ENCODE results near the gene LRP1B.

Gene LRP1B

DNA sequence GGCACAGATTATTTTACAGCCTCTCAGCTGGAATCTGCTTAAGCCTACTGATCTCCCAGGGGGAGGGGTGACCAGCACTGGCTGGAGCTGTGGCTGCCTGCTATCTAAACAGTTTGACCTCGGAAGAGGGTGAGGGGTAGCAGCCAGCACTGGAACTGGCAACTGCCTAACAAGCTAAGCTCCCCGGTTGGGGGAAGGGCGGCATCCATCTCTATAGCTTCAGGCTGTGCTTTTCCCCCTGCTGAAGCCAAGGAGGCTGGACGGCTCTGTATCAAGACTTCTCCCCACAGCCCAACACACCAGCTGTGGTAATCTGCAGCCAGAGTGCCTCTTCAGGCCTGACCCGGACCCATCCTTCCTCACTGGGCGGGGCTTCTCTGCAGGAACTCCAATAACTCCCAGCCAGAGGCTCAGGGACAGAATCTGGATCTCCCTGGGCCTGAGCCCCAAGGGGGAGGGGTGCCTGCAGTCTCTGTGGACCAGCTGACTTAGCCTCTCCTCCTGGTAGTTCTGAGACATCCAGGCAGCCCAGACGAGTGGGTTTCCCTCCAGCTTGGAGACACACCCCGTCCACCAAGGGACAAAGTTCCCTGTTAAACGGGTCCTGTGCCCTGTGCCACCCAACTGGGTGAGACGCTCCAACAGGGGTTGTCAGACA lies 560.2 kb downstream of the LRP1B start:
- H3K4me3 ChIP-seq (ENCODE audit: low read depth in 1 of 2, low read length in 2 of 2): no peak overlapping the region
- no peaks in the 10 kb centered on the region for H3K4me1 ChIP-seq (ENCODE audit: insufficient read depth, low read length)
- no peak overlapping the region for H3K9ac ChIP-seq (ENCODE audit: low read length)
- no peaks in the 10 kb centered on the region for H3K27me3 ChIP-seq (ENCODE audit: control insufficient read depth in 1 of 2, insufficient read depth in 2 of 2, low read length in 2 of 2)
- no peaks in the 10 kb centered on the region for H3K36me3 ChIP-seq (ENCODE audit: insufficient read depth, low read length)
- no peak overlapping the region for H3K27ac ChIP-seq (ENCODE audit: low read depth, low read length)
- no peaks in the 10 kb centered on the region for H3K9me3 ChIP-seq (ENCODE audit: low read length)

DNA sequence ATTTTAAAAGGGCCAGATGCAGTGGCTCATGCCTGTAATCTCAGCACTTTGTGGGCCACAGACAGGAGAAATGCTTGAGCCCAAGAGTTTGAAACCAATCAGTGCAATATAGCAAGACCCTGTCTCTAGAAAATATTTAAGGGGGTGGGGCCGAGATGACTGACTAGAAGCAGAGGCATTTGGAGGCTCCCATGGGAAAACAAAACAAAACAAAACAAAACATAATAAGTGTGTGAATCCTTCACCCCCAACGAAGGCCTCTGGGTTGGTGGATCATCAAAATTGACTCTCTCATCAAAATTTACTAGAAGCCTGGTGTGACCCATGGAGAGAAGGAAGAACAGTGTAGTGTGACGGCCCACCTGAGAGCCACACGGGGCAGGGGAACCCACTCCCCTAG lies 560.9 kb downstream of the LRP1B start:
- no peaks in the 10 kb centered on the region for H3K36me3 ChIP-seq (ENCODE audit: insufficient read depth, low read length)
- H3K9ac ChIP-seq (ENCODE audit: low read length): no peak overlapping the region
- no peak overlapping the region for H3K27ac ChIP-seq (ENCODE audit: low read depth, low read length)
- H3K4me3 ChIP-seq (ENCODE audit: low read depth in 1 of 2, low read length in 2 of 2): no peak overlapping the region
- H3K9me3 ChIP-seq (ENCODE audit: low read length): no peaks in the 10 kb centered on the region
- no peaks in the 10 kb centered on the region for H3K4me1 ChIP-seq (ENCODE audit: insufficient read depth, low read length)
- no peaks in the 10 kb centered on the region for H3K27me3 ChIP-seq (ENCODE audit: control insufficient read depth in 1 of 2, insufficient read depth in 2 of 2, low read length in 2 of 2)

DNA sequence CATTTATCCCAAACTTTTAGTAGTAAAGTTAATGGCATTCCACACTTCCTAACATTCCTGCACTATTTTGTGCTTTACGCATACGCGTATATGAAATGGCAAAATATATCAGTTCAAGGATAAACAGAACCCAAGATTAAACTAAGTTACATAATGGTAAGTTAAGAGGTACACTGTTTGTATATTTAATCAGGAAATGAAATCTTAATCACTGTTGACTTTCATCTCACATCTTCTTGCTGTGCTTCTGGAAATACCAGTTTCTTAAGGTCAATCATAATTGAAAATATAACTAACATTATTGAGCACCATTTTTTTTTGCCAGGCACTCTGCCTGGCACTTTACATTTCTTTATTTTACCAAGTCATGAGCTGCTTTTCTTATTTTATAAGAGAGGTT lies 565.2 kb downstream of the LRP1B start:
- Histone ChIP-seq H3K9ac (ENCODE audit: low read length) (no peak overlapping the region), H3K4me1 (ENCODE audit: insufficient read depth, low read length) (no peaks in the 10 kb centered on the region), H3K27ac (ENCODE audit: low read depth, low read length) (no peak overlapping the region), H3K4me3 (ENCODE audit: low read depth in 1 of 2, low read length in 2 of 2) (no peak overlapping the region), H3K9me3 (ENCODE audit: low read length) (no peaks in the 10 kb centered on the region), H3K36me3 (ENCODE audit: insufficient read depth, low read length) (no peaks in the 10 kb centered on the region), H3K27me3 (ENCODE audit: control insufficient read depth in 1 of 2, insufficient read depth in 2 of 2, low read length in 2 of 2) (no peaks in the 10 kb centered on the region)

DNA sequence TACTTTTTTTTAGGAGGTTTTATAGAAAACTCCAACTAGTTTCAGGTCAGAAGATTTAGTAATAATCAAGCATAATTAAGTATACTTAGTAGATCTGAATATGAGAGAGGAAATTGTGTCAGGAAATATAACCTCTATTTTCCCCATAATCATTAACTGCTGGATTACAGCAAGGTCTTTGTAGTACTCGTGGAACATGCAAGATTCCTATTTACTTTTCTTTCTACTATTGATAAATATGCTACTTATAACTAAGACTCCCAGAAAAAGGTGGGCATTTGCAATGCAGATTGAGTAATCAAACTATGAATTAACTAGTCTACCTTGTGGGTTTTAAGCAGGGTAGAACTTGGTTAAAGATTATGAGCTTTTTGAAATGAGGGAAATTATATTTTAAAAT lies 570.1 kb downstream of the LRP1B start:
- Histone ChIP-seq H3K36me3 (ENCODE audit: insufficient read depth, low read length) (no peaks in the 10 kb centered on the region), H3K27me3 (ENCODE audit: control insufficient read depth in 1 of 2, insufficient read depth in 2 of 2, low read length in 2 of 2) (no peaks in the 10 kb centered on the region), H3K27ac (ENCODE audit: low read depth, low read length) (no peak overlapping the region), H3K9ac (ENCODE audit: low read length) (no peak overlapping the region), H3K9me3 (ENCODE audit: low read length) (no peaks in the 10 kb centered on the region), H3K4me3 (ENCODE audit: low read depth in 1 of 2, low read length in 2 of 2) (no peak overlapping the region), H3K4me1 (ENCODE audit: insufficient read depth, low read length) (no peaks in the 10 kb centered on the region)

DNA sequence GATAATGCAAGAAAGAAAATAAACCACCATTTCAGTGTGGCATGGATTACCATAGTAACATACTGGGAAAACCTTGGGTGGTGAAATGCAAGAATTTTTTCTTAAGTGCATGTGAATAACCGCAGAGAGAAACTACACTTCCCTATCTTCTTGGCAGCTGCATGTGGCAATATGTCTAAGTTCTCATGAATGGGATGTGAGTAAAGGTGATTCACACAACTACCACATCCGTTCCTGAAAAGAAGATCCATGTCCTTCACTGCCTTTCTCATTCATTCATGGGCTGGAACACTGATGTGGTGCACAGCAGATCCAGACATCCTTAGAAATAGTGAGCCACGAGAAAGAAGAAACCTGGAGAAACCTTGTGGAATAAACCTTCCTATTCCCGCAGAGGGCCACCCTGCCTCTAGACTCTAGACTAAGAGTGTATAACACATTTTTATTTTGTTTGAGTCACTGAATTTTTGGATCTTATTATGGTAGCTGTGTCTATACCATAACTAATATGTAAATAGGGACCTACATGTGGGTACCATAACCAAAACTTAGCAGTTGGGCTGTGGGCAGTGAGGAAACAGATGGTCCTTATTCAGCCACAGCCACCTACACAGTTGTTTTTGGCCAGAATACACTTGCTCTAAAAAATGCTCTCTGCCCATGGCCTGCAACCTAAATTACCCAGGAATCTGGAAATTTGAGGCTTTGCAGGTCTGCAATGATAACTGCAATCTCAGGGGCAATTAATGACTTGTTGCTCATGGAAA lies 573.3 kb downstream of the LRP1B start:
- H3K27ac ChIP-seq (ENCODE audit: low read depth, low read length): no peak overlapping the region
- H3K9ac ChIP-seq (ENCODE audit: low read length): no peak overlapping the region
- H3K27me3 ChIP-seq (ENCODE audit: control insufficient read depth in 1 of 2, insufficient read depth in 2 of 2, low read length in 2 of 2): no peaks in the 10 kb centered on the region
- no peak overlapping the region for H3K4me3 ChIP-seq (ENCODE audit: low read depth in 1 of 2, low read length in 2 of 2)
- H3K9me3 ChIP-seq (ENCODE audit: low read length): no peaks in the 10 kb centered on the region
- H3K36me3 ChIP-seq (ENCODE audit: insufficient read depth, low read length): no peaks in the 10 kb centered on the region
- no peaks in the 10 kb centered on the region for H3K4me1 ChIP-seq (ENCODE audit: insufficient read depth, low read length)

DNA sequence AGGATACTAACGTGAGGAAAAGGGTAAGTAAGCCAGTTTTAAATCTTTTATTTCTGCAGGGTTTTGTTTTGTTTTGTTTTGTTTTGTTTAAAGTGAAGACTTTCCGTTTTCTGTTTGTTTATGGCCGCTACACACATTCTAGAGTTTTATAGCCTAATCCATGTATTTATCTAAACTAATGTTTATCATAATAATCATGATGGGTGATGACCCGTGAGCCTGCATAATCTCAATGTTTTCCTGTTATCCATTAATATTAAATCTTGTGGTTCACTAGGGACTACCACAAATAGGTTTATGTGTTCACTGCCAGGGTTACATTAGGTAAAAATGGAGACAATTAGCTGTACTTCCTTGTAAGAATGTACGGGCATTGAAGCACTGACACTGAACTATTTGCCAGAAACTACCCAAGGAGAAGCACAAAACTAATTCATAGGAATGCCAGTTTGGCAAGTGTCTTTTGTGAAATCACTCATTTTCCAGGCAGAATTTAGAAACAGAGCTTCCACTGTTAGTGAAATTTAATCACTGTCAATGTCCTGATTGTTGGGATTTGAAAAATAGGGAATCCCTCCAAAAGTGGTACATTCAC lies 574.8 kb downstream of the LRP1B start:
- Histone ChIP-seq H3K9me3 (ENCODE audit: low read length) (no peaks in the 10 kb centered on the region), H3K27ac (ENCODE audit: low read depth, low read length) (no peak overlapping the region), H3K36me3 (ENCODE audit: insufficient read depth, low read length) (no peaks in the 10 kb centered on the region), H3K9ac (ENCODE audit: low read length) (no peak overlapping the region), H3K4me3 (ENCODE audit: low read depth in 1 of 2, low read length in 2 of 2) (no peak overlapping the region), H3K4me1 (ENCODE audit: insufficient read depth, low read length) (no peaks in the 10 kb centered on the region), H3K27me3 (ENCODE audit: control insufficient read depth in 1 of 2, insufficient read depth in 2 of 2, low read length in 2 of 2) (no peaks in the 10 kb centered on the region)

DNA sequence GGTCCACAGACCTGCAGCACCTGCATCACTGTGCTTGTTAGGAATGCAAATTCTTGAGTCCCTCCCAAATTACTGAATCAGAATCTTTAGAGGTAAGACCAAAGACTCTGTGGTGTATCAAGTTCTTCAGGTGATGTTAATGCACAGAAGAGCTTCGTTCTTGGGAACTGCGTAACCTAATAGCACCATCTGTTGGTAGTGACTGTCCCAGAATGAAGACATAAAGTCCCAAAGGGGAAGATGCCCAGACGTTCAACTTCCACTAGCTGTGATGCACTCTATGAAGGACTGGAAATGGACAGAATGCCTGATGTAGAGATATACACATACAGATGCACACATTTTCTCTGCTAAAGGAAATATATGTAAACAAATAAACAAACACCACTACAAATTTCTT lies 576.0 kb downstream of the LRP1B start:
- Histone ChIP-seq H3K36me3 (ENCODE audit: insufficient read depth, low read length) (no peaks in the 10 kb centered on the region), H3K4me1 (ENCODE audit: insufficient read depth, low read length) (no peaks in the 10 kb centered on the region), H3K27ac (ENCODE audit: low read depth, low read length) (no peak overlapping the region), H3K9ac (ENCODE audit: low read length) (no peak overlapping the region), H3K9me3 (ENCODE audit: low read length) (no peaks in the 10 kb centered on the region), H3K4me3 (ENCODE audit: low read depth in 1 of 2, low read length in 2 of 2) (no peak overlapping the region), H3K27me3 (ENCODE audit: control insufficient read depth in 1 of 2, insufficient read depth in 2 of 2, low read length in 2 of 2) (no peaks in the 10 kb centered on the region)

DNA sequence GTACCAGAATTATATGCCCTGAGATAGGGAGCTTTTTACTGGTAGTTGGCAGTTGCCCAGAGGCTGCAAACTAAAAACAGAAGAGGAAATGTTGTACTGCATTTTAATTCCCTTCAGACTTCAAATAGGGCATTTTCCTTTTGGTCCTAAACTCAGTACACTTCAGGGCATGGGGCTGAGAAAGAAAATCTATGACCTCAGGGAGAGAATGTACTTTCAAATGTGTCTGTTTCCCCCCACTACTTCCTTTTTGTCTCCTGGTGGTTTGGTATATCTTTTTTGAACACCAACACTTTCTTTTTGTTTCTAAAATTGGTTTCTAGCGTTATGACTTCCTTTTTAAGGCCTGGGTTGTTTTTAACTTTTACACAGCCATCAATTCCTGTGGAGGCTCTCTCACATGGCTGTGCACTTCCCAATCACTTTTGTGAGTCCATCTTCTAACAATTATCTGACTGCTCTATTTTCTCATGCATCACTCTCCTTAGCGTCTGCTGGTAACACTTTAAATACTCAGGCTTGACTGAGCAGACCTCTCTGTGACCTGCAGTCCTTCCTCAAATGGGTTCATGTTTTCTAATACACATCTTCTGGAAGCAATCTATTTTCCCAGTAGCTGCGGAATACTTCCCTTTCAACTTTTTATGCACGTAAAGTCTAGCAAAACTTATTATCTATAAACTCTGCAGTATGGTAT lies 596.0 kb downstream of the LRP1B start:
- Histone ChIP-seq H3K4me3 (ENCODE audit: low read depth in 1 of 2, low read length in 2 of 2) (no peak overlapping the region), H3K27me3 (ENCODE audit: control insufficient read depth in 1 of 2, insufficient read depth in 2 of 2, low read length in 2 of 2) (no peaks in the 10 kb centered on the region), H3K4me1 (ENCODE audit: insufficient read depth, low read length) (peaks cover 7% of the 10 kb centered on the region), H3K36me3 (ENCODE audit: insufficient read depth, low read length) (no peaks in the 10 kb centered on the region), H3K27ac (ENCODE audit: low read depth, low read length) (no peak overlapping the region), H3K9ac (ENCODE audit: low read length) (no peak overlapping the region), H3K9me3 (ENCODE audit: low read length) (no peaks in the 10 kb centered on the region)

DNA sequence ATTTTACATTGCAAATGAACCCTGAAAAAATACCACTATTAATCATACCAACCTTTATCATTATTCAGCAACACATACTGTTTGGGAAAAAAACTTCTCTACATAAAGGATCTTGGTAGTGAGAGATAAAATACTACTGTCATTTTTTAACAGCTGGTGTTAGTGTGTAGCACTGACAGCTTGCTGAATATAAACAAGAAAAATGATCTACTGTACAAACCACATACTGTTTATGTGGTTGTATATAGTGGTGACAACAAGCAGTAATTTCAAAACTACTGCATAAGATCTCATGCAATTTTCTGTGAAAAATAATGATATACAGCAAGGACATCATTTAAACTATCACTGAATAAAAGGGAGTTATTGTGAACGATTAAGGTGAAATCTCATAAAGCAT lies 601.2 kb downstream of the LRP1B start:
- no peaks in the 10 kb centered on the region for H3K36me3 ChIP-seq (ENCODE audit: insufficient read depth, low read length)
- peaks cover 1% of the 10 kb centered on the region for H3K4me1 ChIP-seq (ENCODE audit: insufficient read depth, low read length)
- no peak overlapping the region for H3K27ac ChIP-seq (ENCODE audit: low read depth, low read length)
- no peak overlapping the region for H3K4me3 ChIP-seq (ENCODE audit: low read depth in 1 of 2, low read length in 2 of 2)
- H3K27me3 ChIP-seq (ENCODE audit: control insufficient read depth in 1 of 2, insufficient read depth in 2 of 2, low read length in 2 of 2): no peaks in the 10 kb centered on the region
- H3K9me3 ChIP-seq (ENCODE audit: low read length): no peaks in the 10 kb centered on the region
- no peak overlapping the region for H3K9ac ChIP-seq (ENCODE audit: low read length)

DNA sequence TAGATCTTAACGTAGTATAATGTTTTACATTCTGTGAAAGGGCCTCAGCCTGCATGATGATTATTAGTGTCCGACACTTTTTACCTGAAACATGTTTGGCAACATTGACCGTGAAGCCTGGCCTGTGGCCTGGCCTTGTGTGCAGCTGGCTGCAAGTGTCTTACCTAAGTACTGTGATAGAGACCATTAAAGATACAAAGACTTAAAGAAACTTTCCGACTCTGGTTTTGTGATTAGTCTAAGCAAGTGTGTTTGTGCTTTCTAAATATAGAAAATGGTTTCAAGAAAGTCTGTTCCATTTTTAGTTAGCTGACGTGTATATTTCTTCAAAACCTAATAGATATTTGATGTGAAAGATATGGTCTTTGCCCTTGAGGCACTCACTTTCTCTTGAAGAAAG lies 601.8 kb downstream of the LRP1B start:
- H3K36me3 ChIP-seq (ENCODE audit: insufficient read depth, low read length): no peaks in the 10 kb centered on the region
- H3K9me3 ChIP-seq (ENCODE audit: low read length): no peaks in the 10 kb centered on the region
- H3K27ac ChIP-seq (ENCODE audit: low read depth, low read length): no peak overlapping the region
- no peak overlapping the region for H3K4me3 ChIP-seq (ENCODE audit: low read depth in 1 of 2, low read length in 2 of 2)
- no peak overlapping the region for H3K9ac ChIP-seq (ENCODE audit: low read length)
- H3K4me1 ChIP-seq (ENCODE audit: insufficient read depth, low read length): no peaks in the 10 kb centered on the region
- H3K27me3 ChIP-seq (ENCODE audit: control insufficient read depth in 1 of 2, insufficient read depth in 2 of 2, low read length in 2 of 2): no peaks in the 10 kb centered on the region

DNA sequence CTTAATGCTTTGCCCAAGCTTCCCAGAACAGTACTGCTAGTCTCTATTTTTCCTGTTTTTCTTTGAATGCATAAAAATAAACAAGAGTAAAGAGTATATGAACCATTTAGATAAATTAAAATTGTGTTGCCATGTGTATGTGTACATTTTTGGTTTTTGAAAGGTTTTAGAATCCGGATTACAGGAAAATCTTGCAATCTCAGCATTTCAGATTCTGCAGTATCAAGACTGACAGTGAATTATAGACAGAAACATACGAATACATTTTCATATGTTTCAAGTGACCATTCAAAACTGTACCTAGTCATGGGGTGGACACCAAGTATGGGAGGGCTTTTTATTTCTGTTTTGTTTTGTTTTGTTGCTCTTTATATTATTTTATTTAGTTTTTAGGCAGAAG lies 604.1 kb downstream of the LRP1B start:
- H3K27me3 ChIP-seq (ENCODE audit: control insufficient read depth in 1 of 2, insufficient read depth in 2 of 2, low read length in 2 of 2): no peaks in the 10 kb centered on the region
- H3K27ac ChIP-seq (ENCODE audit: low read depth, low read length): no peak overlapping the region
- H3K36me3 ChIP-seq (ENCODE audit: insufficient read depth, low read length): no peaks in the 10 kb centered on the region
- H3K4me1 ChIP-seq (ENCODE audit: insufficient read depth, low read length): no peaks in the 10 kb centered on the region
- H3K9ac ChIP-seq (ENCODE audit: low read length): no peak overlapping the region
- no peak overlapping the region for H3K4me3 ChIP-seq (ENCODE audit: low read depth in 1 of 2, low read length in 2 of 2)
- H3K9me3 ChIP-seq (ENCODE audit: low read length): no peaks in the 10 kb centered on the region
